WTC11 (cell line): ENCODE results near the gene BCAR3. TPM values are rescaled to one million over a fixed set of nuclear protein-coding genes. Genes with fewer than 3 reads are reported as not detected.

ENCODE experiments used
- ATAC-seq: fragments of 200-7000 bp; cut with Tn5 transposase; 2 replicates; pipeline ENCODE4 v1.10.0; 2021; ENCODE audit warnings: mild to moderate bottlenecking, moderate library complexity
- CTCF ChIA-PET: fragments of 300-600 bp; sonication (Branson Sonifier 250); formaldehyde crosslinking; loops from one replicate; lab custom pipeline; 2021; ENCODE audit warnings: antibody characterized with exemption; lab: Charles Lee
- POLR2A ChIA-PET: fragments of 350-600 bp; sonication (Branson Sonifier 250); formaldehyde crosslinking; loops from one replicate; lab custom pipeline; 2021; ENCODE audit warnings: antibody characterized with exemption; lab: Charles Lee
- DNase-seq: peaks from one replicate; pipeline ENCODE4 v3.0.0; 2021; ENCODE audit warnings: low spot score
- H3K27ac Mint-ChIP-seq: 2 replicates; pipeline ENCODE4 v1.8.0; 2021; ENCODE audit warnings: mixed read lengths
- H3K27me3 Mint-ChIP-seq: 2 replicates; pipeline ENCODE4 v1.8.0; 2021; ENCODE audit warnings: low read depth, mild to moderate bottlenecking, moderate library complexity, mixed read lengths
- H3K36me3 Mint-ChIP-seq: 2 replicates; pipeline ENCODE4 v1.8.0; 2021; ENCODE audit warnings: mixed read lengths
- H3K4me1 Mint-ChIP-seq: 2 replicates; pipeline ENCODE4 v1.8.0; 2022; ENCODE audit warnings: mixed read lengths
- H3K4me3 Mint-ChIP-seq: 2 replicates; pipeline ENCODE4 v1.8.0; 2021; ENCODE audit warnings: mild to moderate bottlenecking, moderate library complexity, mixed read lengths
- H3K9me3 Mint-ChIP-seq: 2 replicates; pipeline ENCODE4 v1.8.0; 2021; ENCODE audit warnings: mixed read lengths
- AFF4 ChIP-seq: sonication (generic); formaldehyde crosslinking; IDR thresholded peaks from 2 replicates; pipeline ENCODE4 v1.8.1; 2023; ENCODE audit warnings: mild to moderate bottlenecking, missing genetic modification reagents, borderline replicate concordance
- AR ChIP-seq: fragments of 250-450 bp; sonication (Bioruptor Pico); IDR thresholded peaks from 2 replicates; pipeline ENCODE4 v1.9.0; 2021; ENCODE audit warnings: mild to moderate bottlenecking
- ATF1 ChIP-seq: sonication (generic); formaldehyde crosslinking; IDR thresholded peaks from 2 replicates; pipeline ENCODE4 v1.8.1; 2023; ENCODE audit warnings: mild to moderate bottlenecking, moderate library complexity, missing genetic modification reagents
- ATF6 ChIP-seq: sonication (generic); formaldehyde crosslinking; IDR thresholded peaks from 2 replicates; pipeline ENCODE4 v1.8.1; 2023; ENCODE audit warnings: mild to moderate bottlenecking, missing genetic modification reagents
- CREB1 ChIP-seq: sonication (generic); formaldehyde crosslinking; IDR thresholded peaks from 2 replicates; pipeline ENCODE4 v1.8.0; 2023; ENCODE audit warnings: mild to moderate bottlenecking, missing genetic modification reagents
- CREM ChIP-seq: sonication (generic); formaldehyde crosslinking; IDR thresholded peaks from 2 replicates; pipeline ENCODE4 v1.8.1; 2022; ENCODE audit warnings: mild to moderate bottlenecking, missing genetic modification reagents, moderate library complexity
- CTCF ChIP-seq: fragments of 200-600 bp; IDR thresholded peaks from 2 replicates; pipeline ENCODE4 v1.8.0; 2022; ENCODE audit warnings: antibody characterized with exemption
- E2F5 ChIP-seq: sonication (generic); formaldehyde crosslinking; IDR thresholded peaks from 2 replicates; pipeline ENCODE4 v1.8.1; 2022; ENCODE audit warnings: mild to moderate bottlenecking, moderate library complexity, missing genetic modification reagents
- ELF4 ChIP-seq: sonication (generic); formaldehyde crosslinking; IDR thresholded peaks from 2 replicates; pipeline ENCODE4 v1.8.1; 2022; ENCODE audit warnings: low read depth, mild to moderate bottlenecking, moderate library complexity, missing genetic modification reagents
- GABPB1 ChIP-seq: sonication (generic); formaldehyde crosslinking; IDR thresholded peaks from 2 replicates; pipeline ENCODE4 v1.8.1; 2023; ENCODE audit warnings: mild to moderate bottlenecking, missing genetic modification reagents
- JUN ChIP-seq: sonication (generic); formaldehyde crosslinking; IDR thresholded peaks from 2 replicates; pipeline ENCODE4 v1.8.0; 2023; ENCODE audit warnings: mild to moderate bottlenecking, missing genetic modification reagents
- MYBL2 ChIP-seq: sonication (generic); formaldehyde crosslinking; IDR thresholded peaks from 2 replicates; pipeline ENCODE4 v1.8.1; 2023; ENCODE audit warnings: mild to moderate bottlenecking, moderate library complexity, missing genetic modification reagents
- NFATC4 ChIP-seq: fragments of 250-450 bp; sonication (Bioruptor Pico); IDR thresholded peaks from 2 replicates; pipeline ENCODE4 v1.9.0; 2021; ENCODE audit warnings: mild to moderate bottlenecking
- OVOL2 ChIP-seq: fragments of 250-450 bp; sonication (Bioruptor Pico); IDR thresholded peaks from 2 replicates; pipeline ENCODE4 v1.9.0; 2021; ENCODE audit warnings: mild to moderate bottlenecking, borderline replicate concordance
- USF1 ChIP-seq: sonication (generic); formaldehyde crosslinking; IDR thresholded peaks from 2 replicates; pipeline ENCODE4 v1.8.0; 2022; ENCODE audit warnings: mild to moderate bottlenecking, missing genetic modification reagents
- ZNF396 ChIP-seq: fragments of 250-450 bp; sonication (Bioruptor Pico); IDR thresholded peaks from 2 replicates; pipeline ENCODE4 v1.8.0; 2021; ENCODE audit warnings: mild to moderate bottlenecking, moderate library complexity, borderline replicate concordance
- ZNF416 ChIP-seq: fragments of 250-450 bp; sonication (Bioruptor Pico); IDR thresholded peaks from 2 replicates; pipeline ENCODE4 v1.9.0; 2021; ENCODE audit warnings: mild to moderate bottlenecking, inconsistent platforms
- ZNF532 ChIP-seq: fragments of 250-450 bp; sonication (Bioruptor Pico); IDR thresholded peaks from 2 replicates; pipeline ENCODE4 v1.9.0; 2021; ENCODE audit warnings: mild to moderate bottlenecking, borderline replicate concordance
- ZNF671 ChIP-seq: fragments of 250-450 bp; sonication (Bioruptor Pico); IDR thresholded peaks from 2 replicates; pipeline ENCODE4 v1.8.0; 2021; ENCODE audit warnings: mild to moderate bottlenecking
- total RNA-seq: library from RNA; stranded (reverse); gene quantifications from 3 replicates; pipeline ENCODE4 v1.2.3, GENCODE V29; 2021

The BCAR3 gene
- total RNA-seq, 1 experiment from 2014 or later = 14.8 TPM

- ChIA-PET POLR2A (no interaction called here), CTCF (no interaction called here)
- H3K27ac Mint-ChIP-seq = no peak overlapping the region
- 0 out of 2 replicates have a peak, but pooled peaks cover 2% of the 10 kb centered on the region for H3K4me1 Mint-ChIP-seq
- DNase-seq = no peak
- no peak overlapping the region for H3K4me3 Mint-ChIP-seq
- no peaks in the 10 kb centered on the region for H3K9me3 Mint-ChIP-seq
- no peak for TF ChIP-seq ZNF416 (CRISPR knock-in tag)
- no peak for TF ChIP-seq JUN (CRISPR knock-in tag)
- TF ChIP-seq AFF4 (CRISPR knock-in tag) = no peak
- no peak for TF ChIP-seq NFATC4
- TF ChIP-seq GABPB1 (CRISPR knock-in tag) = no peak
- no peak for TF ChIP-seq OVOL2 (CRISPR knock-in tag)
- no peak for TF ChIP-seq ZNF671 (CRISPR knock-in tag)
- no peak for TF ChIP-seq ZNF396
- TF ChIP-seq CREM (CRISPR knock-in tag) = no peak
- TF ChIP-seq ELF4 (CRISPR knock-in tag) = no peak
- TF ChIP-seq CTCF = no peak
- TF ChIP-seq MYBL2 = no peak
- no peak for ATAC-seq
- H3K27me3 Mint-ChIP-seq = no peaks in the 10 kb centered on the region
- no peaks in the 10 kb centered on the region for H3K36me3 Mint-ChIP-seq
These were observed 18.0 kb upstream of the BCAR3 start for GRCh38 chr1:93699503-93700168.

GRCh38 chr1:93699049-93699384 lies 17.4 kb upstream of the BCAR3 start:
- POLR2A ChIA-PET = no interaction called here
- H3K9me3 Mint-ChIP-seq = no peaks in the 10 kb centered on the region
- H3K4me3 Mint-ChIP-seq = no peak overlapping the region
- H3K27ac Mint-ChIP-seq = no peak overlapping the region
- ATAC-seq (no peak), DNase-seq (no peak)
- H3K36me3 Mint-ChIP-seq = no peaks in the 10 kb centered on the region
- CTCF ChIA-PET = no interaction called here
- H3K4me1 Mint-ChIP-seq = 0 out of 2 replicates have a peak, but pooled peaks cover 2% of the 10 kb centered on the region
- no peaks in the 10 kb centered on the region for H3K27me3 Mint-ChIP-seq
- TF ChIP-seq CREM (CRISPR knock-in tag) (no peak), USF1 (CRISPR knock-in tag) (no peak), ZNF532 (CRISPR knock-in tag) (no peak), ATF1 (no peak), CREB1 (CRISPR knock-in tag) (no peak), E2F5 (no peak), ATF6 (no peak), AR (CRISPR knock-in tag) (no peak)
